HCT116 (cell line): ENCODE data around the gene C6orf118.

Source experiments
- POLR2AphosphoS5 ChIP-seq: IDR thresholded peaks from 2 replicates; pipeline ENCODE4 v1.6.1; 2011; ENCODE audit warnings: mild to moderate bottlenecking, low read depth, low read length, moderate library complexity
- RAD21 ChIP-seq: IDR thresholded peaks from 2 replicates; pipeline ENCODE4 v1.6.1; 2012; ENCODE audit warnings: low read depth, mild to moderate bottlenecking
- TF ChIP-seq, protein P1 (sequence below), 3 experiments: fragments of 200-600 bp in 1 of 3; sonication (generic) in 1 of 3; IDR thresholded peaks in 2 of 3; conservative IDR thresholded peaks in 1 of 3; 2 replicates each; pipeline ENCODE4 v1.5.1; 2012 to 2017; ENCODE audit warnings: low read depth in 2 of 3, low read length in 2 of 3, antibody characterized with exemption in 1 of 3, borderline replicate concordance in 1 of 3, control low read depth in 1 of 3, mild to moderate bottlenecking in 1 of 3, mixed read lengths in 1 of 3, mixed run types in 1 of 3, moderate library complexity in 1 of 3; ENCODE audit not compliant: insufficient read depth in 1 of 3

DNA sequence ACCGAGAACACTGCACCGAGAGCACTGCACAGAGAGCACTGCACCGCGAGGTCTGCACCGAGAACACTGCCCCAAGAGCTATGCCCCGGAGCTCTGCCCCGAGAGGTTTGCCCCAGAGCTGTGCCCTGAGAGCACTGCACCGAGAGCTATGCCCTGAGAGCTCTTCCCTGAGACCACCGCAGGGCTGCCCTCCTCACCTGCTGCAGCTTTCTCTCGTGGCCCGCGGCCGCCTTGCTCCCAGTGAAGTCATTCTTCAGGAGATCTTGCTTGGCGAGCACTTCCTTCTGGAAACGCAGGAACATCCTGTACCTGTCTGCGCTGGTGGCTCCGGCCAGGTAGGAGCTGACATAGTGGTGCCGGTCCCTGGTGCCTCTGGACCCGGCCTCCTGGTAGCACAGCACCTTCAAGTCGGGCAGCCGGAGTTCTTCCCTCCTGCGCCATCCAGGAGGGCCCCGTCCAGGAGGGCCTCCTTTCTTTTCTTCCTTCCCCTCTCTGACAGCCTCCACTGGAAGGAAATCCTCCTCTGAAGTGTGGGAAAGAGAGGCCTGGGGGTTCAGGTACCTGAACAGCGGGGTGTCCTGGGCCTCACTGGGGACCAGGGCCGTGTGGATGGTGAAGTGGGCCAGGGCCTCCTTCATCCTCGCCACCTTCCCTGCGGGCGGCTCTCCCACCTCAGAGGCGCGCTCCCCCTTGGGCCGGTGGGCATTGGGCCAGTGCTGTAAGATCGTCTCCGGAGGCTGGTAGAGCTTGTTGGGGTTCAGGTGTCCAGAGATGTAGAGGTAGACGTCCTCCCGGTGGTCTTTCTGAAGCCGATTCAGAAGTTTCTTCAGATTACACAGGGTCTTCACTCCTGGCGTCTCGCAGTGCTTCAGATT lies 7.8 kb downstream of the C6orf118 start:
- TF ChIP-seq, protein P1, sequence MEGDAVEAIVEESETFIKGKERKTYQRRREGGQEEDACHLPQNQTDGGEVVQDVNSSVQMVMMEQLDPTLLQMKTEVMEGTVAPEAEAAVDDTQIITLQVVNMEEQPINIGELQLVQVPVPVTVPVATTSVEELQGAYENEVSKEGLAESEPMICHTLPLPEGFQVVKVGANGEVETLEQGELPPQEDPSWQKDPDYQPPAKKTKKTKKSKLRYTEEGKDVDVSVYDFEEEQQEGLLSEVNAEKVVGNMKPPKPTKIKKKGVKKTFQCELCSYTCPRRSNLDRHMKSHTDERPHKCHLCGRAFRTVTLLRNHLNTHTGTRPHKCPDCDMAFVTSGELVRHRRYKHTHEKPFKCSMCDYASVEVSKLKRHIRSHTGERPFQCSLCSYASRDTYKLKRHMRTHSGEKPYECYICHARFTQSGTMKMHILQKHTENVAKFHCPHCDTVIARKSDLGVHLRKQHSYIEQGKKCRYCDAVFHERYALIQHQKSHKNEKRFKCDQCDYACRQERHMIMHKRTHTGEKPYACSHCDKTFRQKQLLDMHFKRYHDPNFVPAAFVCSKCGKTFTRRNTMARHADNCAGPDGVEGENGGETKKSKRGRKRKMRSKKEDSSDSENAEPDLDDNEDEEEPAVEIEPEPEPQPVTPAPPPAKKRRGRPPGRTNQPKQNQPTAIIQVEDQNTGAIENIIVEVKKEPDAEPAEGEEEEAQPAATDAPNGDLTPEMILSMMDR (IDR thresholded peaks at IDR 0.05 in 2 of 3, conservative IDR thresholded peaks at IDR 0.05 in 1 of 3; ENCODE audit: borderline replicate concordance in 1 of 3, insufficient read depth in 1 of 3, low read depth in 2 of 3, low read length in 2 of 3), result no peak
- TF ChIP-seq POLR2AphosphoS5, result no peak
- TF ChIP-seq RAD21, result no peak
